Gastroesophageal sphincter (tissue), 3 donors: ENCODE measurements around the gene TACSTD2.

ENCODE experiments used
- CTCF ChIP-seq, 4 experiments: fragments of 200-600 bp in 2 of 4; fragments of 450-650 bp in 2 of 4; sonication (generic) in 1 of 4; IDR thresholded peaks; one replicate each; pipeline ENCODE4 v1.5.1; 2017 to 2019; ENCODE audit warnings: antibody characterized with exemption in 4 of 4, mild to moderate bottlenecking in 2 of 4, moderate library complexity in 2 of 4
- POLR2A ChIP-seq, 2 donors: fragments of 450-650 bp; IDR thresholded peaks; one replicate each; pipeline ENCODE4 v1.6.1; 2017; ENCODE audit warnings: antibody characterized with exemption in 2 of 2, mild to moderate bottlenecking in 2 of 2, moderate library complexity in 1 of 2

GRCh38 chr1:58551186-58552140 is 25.6 kb downstream of the TACSTD2 start:
- no peak for TF ChIP-seq CTCF (IDR thresholded peaks at IDR 0.05)
- no peak for TF ChIP-seq POLR2A (IDR thresholded peaks at IDR 0.05)
